ENCODE measurements around the gene PRKCZ.
"Not testable (repeated sequence)": the region's sequence is repeated elsewhere in the genome, so short reads cannot be mapped to it uniquely, and the experiment has no call there.

- not testable (repeated sequence) for TF ChIP-seq CTCF, POLR2A, EP300 (IDR thresholded peaks at IDR 0.05)
Measured at GRCh38 chr1:2094269-2095158, 44.3 kb downstream of the PRKCZ start.
